Activated CD4-positive, CD25-positive, alpha-beta regulatory T cell treated with anti-CD3 and anti-CD28 coated beads, Interleukin-2, amount 50 U/mL, for 16 hours (primary cell): ENCODE data around the gene TMOD2.

Experiments used
- DNase-seq: peaks from one replicate; pipeline ENCODE4 v3.0.0-alpha.2; 2020; ENCODE audit warnings: low read depth, low spot score

Gene TMOD2

DNA sequence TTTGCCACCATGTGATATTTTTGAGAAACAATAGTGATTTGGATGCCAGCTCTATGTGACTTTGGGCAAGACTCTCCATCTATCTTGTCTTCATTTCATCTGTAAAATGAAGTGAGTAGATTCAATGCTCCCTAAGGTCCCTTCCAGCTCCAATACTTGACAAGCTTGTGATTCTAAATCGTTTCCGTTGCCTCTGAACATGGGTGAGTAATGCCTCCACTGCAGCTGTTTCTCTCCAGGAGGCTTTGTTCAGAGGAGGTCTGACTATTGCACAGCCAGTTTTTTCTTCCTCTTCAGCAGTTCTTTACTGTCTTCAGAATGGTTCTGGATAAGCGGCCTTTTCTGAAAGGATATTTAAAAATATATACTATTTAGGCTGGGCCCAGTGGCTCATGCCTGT is 63.2 kb downstream of the TMOD2 start:
- no peak for DNase-seq

DNA sequence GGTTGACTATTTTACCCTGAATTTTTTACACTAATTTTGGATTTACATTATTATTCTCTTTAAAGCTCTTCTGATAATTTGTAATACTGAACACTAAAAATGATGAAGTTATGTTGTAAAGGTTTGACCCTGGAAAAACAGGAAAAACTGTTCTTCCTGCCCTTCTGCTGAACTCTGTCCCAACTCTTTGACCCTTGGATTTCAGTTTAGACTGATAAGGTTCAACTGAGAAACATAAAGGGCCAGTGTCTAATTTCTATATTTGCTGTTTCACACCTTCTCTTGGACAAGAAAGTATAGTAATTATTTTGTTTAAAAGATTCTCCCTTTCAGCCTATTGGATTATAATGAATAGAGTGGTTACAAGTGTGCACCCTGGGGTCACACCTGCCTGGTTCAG is 65.2 kb downstream of the TMOD2 start:
- DNase-seq = no peak

DNA sequence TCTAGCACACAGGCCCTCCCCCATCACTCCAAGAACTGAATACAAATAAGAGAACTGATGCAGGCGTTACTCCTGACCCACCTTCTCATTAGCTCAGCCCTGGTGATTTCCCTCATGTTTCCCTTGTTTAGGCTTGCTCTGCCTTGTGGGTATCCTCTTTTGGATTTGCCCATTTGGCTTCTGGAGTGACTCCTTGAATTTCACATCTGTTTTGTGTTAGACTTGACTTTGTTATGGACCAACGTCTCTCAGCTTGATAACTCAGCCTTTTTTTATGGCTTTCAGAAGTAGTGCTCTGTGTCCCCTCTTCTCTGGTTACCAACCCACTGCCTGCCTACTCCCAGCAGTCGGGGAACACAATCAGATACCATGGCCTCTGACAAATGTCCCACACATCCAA is 66.8 kb downstream of the TMOD2 start:
- no peak for DNase-seq

DNA sequence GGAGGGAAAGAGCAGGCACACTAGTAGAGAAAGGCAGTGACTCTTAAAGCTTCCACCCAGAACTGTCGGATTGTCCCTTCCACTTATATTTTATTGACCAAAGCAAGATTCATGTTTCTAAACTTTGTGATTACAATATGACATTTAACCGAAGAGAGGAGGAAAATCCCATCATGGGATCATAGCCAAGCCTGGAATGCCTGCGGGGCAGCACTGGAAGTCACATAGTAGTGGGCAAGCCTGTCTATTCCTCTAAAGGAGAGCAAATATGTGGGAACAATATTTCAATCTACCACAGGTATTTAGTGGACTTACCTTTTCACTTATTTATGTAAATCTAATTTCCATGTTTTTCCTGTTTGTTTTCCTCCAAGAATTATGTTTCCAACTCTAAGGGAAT is 74.3 kb downstream of the TMOD2 start:
- no peak for DNase-seq

DNA sequence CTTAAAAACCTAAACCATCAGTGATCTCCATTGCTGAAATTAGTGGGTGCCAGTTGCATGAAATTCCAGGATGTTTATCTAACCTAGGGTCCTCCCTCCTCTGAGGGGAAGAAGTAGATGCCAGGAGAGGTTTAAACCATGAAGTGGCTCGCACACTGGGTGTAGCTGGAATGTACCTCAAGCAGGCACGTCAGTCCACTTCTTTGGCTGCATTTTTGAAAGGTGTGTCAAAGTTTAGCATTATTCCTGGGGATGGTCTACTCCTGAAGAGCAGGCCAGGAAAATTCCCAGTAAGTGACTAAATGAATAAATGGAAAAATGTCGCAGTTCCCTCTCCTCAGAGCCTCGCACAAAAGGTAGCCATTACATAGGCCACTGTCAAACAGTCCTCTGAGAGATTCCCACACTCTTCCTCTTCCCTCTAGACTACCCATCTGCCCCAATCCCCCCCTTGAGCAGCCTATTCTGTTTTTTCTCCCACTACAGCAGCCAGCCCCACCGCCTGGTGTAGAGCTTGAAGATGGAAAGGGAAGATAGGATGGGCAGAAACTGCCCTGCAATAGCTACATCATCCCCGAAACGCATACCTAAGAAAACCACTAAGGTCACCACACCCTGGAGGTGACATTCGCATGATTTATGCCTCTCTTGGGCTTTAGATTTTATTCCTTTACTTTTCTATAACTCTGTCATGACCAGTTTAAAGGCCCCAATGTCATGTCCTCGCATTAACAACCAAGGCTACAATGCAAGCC is 77.4 kb downstream of the TMOD2 start:
- no peak for DNase-seq

DNA sequence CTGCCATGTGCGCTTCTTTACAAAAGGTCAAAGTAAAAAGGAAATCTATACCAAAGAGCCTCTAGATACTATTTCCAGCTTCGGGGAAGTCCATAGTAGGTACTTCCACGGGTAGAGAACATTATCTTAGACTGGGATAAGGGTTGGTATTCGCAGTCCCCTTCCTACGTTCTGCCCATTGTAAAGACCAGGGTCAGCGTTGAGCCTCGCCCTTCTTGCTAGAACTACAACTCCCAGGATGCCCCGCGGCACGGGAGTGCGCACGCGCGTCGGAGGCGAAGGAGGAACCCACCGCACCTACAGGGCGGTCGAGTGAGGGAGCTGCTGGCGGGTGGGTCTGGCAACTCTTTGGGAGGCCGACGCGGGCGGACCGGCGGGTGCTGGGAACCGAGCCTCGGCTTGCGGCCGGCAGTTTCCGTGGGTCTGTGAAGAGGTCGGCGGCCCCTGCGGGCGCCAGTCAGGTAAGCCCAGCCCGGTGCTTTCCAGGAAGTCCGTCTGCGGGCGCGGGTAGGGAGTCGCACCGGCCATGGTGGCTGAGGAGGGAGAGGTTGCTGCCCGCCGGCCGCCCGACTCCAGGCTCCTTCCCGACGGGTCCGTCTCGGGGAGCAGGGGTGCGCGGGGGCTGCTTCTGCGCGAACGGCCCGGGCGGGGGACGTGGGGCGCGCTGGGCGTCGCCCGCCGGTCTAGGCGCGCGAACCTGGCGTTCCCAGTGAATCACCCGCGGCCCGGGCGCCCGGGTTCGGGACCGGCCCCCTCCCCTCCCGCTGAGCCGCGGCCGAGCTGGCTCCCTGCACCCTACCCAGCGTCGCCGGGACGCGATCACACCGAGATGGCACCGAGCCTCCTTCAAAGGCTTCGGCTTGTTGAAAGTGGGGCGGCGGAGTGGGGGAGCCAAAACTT is 78.2 kb downstream of the TMOD2 start, which contains the start of gene TMOD3:
TMOD3 (plus strand) TSS at position 278 of the 900 bp plus-strand sequence. CDS start 33,232 bp downstream, outside the sequence.
- DNase-seq = peak; percentile 86

DNA sequence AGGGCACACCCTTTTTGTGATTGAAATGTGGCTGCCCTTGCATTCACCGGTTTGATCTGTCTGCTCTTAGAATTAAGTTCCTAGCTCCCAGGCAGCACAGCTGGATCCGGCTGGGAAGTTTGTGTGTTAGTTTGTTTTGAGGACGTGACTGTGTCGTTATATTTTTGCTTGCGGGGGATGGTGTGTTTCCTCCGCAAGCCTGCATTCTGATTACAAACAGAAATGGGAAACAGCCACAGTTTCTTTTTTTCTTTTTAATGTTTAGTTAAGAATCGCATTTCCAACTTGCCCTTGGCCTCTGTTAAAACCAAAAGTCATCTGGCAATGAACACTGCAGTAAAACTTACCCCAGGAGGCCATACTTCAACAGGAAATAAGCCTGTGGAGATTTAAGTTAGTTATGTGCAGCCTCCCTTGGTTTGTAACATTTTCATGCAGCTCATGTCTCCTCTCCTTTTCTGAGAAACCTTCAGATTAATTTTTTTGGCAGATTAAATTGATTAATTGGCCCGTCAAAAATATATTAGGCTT is 78.9 kb downstream of the TMOD2 start:
- DNase-seq = no peak

DNA sequence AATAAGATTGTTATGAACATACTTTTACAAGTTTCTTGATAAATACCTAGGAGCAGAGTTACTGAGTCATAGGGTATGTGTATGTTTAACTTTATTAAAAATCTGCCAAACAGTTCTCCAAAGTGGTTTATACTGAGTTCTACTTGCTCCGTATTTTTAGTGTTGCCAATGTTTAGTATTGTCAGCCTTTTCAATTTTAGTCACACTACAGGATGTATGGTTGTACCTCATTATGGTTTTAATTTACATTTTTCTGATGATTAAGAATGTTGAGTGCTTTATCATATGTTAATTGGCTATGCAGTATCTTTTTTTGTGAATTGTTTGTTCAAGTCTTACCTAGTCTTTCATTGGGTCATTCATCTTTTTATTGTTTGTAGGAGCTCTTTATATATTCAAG is 82.4 kb downstream of the TMOD2 start:
- DNase-seq = no peak

DNA sequence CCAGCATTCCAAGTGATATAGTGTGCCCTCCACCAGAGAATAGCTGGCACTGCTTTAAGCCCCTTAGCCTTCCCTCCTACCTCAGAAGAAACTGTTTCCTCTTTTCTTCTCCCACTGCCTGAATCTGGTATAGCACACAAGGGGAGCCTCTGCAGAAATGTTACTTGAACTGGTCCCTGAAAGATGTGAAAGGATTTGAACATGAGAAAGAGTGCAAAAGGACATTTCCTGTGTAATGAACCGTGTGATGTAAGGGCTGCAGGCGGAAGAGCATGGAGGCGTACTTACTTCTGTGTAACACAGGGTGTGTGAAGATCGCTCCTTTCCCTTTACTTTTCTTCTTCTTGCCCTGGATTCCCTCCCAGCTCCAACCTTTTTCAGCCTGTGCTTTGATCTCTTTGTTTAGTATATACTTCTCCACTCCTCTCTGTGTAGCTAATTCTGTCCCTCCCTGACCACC is 86.4 kb downstream of the TMOD2 start:
- no peak for DNase-seq

DNA sequence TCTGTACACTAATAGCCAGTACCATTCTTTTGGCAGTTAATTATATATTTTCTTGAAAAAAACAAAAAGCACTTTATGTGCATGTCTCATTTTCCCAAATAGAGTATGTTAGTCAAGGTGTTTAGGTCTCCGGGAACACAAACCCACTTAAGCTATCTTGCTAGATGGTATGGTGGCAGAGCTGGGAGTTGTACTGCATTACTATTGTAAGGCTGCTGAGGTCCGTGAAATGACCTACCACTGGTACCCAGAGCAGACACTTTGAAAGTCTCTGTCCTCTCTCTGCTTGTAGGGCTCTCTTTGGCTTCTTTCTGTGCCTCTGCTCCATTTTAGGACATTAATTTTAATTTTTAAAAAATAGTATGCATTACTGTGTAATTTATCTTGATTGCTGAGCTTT is 86.9 kb downstream of the TMOD2 start:
- DNase-seq = no peak

DNA sequence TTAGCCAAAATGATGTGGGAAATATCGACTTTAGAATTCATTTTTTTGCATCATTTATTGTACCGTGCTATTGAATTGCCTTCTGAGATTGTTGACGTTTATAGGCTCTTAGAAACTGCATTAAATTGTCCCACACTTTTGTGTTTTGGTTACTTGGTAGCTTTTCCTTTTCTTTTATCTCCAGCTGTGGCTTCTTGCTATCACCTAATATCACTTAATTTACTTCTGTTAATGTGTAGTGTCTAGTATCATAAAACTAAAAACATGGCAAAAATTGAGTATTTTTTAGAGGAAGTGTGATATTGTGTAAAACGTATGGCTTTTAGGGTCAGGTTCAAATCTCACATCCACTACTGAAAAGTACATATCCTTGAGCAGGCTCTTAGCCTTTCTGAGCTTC is 89.3 kb downstream of the TMOD2 start:
- DNase-seq = no peak

DNA sequence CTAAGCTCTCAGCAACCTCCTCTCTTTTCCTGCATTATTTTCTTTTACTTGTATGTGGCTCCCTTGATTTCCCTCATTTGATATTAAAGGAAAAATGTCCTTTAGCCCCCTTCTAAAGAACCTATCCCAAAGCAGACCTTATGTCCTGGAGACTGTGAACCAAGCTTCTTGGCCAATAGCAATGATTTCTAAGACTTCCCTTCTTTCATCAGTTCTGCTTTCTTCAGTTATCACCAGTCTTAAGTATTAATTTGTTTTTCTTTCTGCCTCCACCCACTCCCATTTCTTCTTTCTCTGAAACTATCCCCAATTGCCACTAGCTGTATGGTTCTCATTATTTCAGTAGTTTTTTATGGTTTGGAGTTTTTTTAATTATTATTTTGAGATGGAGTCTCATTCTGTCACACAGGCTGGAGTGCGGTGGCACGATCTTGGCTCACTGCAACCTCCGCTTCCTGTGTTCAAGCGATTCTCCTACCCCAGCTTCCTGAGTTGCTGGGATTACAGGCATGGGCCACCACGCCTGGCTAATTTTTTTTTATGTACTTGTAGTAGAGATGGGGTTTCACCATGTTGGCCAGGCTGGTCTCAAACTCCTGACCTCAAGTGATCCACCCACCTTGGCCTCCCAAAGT is 90.1 kb downstream of the TMOD2 start:
- DNase-seq = no peak

DNA sequence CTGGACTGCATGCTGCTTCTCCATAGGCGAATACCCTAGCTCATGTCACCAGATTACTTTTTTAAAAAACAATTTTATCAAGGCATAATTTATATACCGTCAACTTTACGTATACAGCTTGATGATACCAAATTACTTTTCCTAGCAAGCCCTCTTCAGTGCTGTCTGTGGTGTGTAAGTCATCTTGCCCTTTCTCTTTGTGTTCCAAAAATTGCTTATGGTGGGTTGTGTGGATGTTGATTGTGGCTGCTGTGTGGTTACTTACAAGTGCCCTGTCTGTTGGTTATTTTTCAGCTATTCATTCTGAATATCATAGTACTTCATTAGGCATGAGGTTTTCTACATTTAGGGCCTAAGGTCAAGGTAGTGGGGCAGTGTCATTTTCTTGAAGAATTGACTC is 90.9 kb downstream of the TMOD2 start:
- DNase-seq = no peak

DNA sequence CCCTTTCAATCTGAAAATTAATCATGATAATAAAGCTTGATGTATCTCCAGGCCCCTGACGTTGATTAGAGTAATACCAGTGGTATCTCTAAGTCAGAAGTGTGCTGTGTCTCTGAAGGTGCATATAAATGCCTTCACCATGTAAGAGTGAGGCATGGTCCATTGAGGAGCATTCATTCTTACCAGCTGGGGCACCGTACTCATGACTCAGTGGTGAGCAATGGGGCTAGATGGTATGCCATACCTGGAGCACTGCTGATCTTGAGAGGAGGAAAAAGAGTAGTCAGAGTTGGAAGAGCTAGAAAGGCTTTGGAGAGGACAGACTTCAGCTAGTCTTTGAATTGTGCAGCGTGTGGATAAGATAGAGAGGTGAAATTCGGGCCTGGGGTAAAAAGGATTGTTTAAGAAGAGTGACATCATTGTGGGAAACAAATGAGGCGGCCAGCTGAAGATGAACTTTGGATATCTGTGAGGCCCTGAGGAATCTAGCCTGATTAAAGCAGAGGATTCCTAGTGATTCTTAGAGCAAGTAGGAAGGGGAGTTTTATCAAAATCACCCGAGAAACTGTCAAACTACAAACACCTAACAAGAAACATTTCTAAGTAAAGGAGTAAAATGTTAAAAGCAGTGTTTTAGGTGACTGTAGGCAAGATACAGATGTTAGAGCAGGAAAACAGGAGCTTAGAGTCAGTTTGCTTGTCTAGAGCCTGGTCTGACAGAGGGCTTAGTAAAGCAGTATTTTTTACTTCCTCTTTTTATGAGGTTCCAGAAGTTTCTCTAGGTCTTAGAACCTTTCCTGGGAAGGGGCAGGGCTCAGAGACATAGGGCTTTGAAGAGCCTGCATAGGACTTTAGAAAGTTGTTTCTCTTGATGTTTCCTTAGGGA is 91.7 kb downstream of the TMOD2 start:
- DNase-seq = no peak

DNA sequence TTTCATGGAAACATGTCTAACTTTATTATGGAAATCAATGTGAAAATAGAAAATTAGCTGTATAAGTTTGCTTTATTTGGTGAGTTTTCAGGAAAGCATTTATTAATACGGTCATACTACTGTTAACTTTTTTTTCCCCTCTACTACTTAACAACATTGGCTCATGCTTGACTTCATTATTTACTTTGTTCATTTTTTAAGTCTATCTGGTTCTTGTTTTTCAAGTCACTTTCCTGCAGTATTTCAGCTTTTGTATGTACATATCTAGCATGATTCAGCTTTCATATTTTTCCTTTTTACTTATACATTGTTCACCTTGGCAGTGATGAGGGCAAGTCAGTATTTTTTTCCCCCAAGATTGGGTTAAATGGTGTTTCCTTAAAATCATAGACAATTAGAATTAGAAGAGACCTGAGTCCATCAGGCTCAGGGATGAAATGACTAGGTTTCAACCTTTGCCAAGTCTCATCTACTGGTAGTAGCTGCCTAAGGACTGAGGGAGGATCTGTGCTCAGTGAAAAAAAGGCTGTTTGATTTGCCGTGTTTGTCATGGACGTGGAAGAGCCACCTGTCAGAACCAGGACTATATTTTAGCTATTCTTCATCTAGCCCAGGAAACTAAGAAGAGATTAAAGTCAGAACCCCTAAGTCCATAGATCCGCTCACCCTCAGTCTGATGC is 93.5 kb downstream of the TMOD2 start:
- no peak for DNase-seq

DNA sequence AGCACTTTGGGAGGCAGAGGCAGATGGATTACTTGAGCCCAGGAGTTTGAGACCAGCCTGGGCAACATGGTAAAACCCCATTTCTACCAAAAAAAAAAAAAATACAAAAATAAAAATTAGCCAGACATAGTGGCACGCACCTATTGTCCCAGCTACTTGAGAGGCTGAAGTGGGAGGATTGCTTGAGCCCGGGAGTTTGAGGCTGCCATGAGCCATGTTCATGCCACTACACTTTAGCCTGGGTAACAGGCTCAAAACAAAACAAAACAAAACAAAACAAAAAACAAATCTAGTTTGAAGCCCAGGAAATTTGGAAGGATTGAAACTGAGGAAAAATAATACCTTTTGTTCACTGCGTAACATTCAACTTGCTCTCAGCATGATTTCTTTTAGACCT is 94.7 kb downstream of the TMOD2 start:
- no peak for DNase-seq

DNA sequence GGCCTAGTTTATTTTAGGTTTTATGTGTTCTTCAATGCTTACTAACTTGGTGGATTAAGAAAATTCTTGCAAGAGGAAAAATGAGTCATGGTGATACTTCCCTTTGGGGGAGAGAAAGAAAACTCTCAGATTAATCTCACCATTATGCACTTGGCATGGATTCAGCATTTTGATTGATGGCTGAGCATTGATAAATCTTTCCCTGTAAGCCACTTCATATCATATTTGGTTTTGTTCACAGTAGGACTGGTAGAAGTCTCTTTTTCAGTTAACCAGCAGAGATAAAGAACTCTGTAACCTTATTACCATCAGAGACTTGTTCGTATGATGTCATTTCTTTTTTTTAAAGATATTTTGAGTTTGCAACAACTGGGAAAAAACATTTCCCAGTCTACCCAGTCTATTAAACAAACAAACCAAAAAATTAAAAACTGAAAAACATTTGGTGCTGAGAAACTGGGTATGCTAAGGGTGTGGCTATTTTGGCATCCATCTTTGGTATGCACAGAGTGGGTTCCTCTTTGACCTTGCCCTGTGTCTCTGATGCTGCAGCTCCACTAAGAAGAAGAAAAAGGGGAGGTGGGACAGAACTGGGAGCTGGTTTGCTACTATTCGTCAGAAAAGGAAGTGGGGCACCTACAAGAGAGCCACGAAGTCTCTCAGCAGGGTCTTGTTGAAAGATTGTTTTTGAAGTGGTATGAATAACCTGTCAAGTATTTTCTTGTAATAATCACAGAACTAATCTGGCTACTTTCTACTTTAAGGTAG is 95.2 kb downstream of the TMOD2 start:
- DNase-seq = no peak

DNA sequence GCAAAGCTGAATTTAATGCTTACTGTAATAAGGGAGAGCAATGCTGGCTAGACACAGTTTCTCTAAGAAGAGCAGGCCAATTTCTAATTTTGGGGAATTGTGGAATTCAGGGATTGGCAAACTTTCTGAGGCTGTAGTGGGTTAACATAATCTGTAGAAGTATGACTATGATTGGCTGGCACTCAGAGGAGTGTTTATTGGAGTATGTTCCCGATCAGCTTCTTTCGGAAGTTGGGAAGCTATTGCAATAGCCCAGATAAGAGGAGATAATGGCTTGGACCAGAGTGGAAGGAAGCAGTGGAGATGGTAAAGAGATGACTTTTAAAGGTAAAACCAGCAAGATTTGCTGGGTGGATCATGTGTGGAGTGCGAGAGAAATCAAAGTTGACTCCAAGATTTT is 97.4 kb downstream of the TMOD2 start:
- DNase-seq = no peak

DNA sequence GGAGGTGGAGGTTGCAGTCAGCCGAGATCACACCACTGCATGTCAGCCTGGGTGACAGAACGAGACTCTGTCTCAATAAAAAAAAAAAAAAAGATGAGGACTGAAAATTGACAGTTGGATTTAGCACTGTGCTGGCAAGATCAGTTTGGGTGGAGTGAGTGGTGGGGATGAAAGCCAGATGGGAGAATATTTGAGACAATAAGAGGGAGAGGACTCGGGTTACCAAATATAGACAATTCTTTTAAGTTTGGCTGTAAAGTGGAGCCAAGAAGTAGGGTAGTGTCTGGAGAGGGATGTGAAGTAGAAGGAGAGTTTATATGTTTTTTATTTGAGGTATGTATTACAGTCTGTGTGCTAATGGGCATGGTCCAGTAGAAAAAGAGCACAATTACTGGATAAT is 98.5 kb downstream of the TMOD2 start:
- DNase-seq = no peak

DNA sequence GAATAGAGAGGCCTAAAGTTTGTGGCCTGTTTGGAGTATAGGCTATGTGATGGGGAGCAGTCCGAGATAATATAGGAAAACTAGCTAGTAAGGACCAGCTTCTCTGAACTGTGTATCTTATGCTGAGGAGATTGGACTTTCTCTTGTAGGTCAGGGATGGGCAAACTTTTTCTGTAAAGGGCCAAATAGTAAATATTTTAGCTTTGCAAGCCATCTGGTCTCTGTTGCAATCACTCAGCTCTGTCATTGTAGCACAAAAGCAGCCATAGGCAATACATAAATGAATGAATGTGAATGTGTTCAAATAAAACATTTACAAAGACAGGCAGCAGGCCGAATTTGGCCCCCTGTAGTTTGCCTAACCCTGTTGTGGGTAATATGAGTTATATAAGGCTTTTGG is 102.6 kb downstream of the TMOD2 start:
- no peak for DNase-seq
